OCI-LY7 (cell line): ENCODE measurements around the gene PDE2A.

Source experiments
- EZH2phosphoT487 ChIP-seq: fragments of 200-600 bp; sonication (generic); IDR thresholded peaks from 2 replicates; pipeline ENCODE4 v1.6.1; 2018; ENCODE audit warnings: low read depth, borderline replicate concordance, mild to moderate bottlenecking, mixed run types, antibody characterized with exemption, low read length, moderate library complexity, mixed read lengths
- TF ChIP-seq, protein P1 (sequence below): fragments of 200-600 bp; sonication (generic); conservative IDR thresholded peaks from 2 replicates; pipeline ENCODE4 v1.5.1; 2014; ENCODE audit warnings: mild to moderate bottlenecking, antibody characterized with exemption, low read length, moderate library complexity, mixed read lengths

DNA sequence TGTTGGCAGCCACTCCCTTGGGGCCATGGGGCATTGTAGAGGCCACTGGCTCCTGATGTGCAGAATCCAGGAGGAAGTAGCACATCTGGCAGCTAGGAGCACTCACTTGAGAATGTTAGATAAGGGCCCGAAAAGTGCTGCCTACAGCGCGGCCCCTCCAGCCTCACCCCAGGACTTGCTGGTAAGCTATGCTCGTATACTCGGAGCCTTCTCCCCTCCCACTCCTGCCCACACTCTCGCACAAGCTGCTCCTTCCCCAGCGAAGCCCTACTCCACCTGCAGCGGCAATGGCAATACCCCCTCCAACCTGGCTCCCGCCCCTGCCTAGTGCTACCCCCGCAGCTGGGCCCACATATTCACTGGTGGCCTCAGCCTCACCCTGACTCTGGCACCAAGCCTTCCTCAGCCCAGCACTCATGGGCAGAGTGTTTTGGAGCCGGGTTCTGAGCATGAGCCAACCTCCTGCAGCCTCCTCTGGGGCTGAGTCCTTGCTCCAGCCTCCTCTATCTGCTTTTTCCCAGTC lies 47.7 kb downstream of the PDE2A start:
- TF ChIP-seq, protein P1, sequence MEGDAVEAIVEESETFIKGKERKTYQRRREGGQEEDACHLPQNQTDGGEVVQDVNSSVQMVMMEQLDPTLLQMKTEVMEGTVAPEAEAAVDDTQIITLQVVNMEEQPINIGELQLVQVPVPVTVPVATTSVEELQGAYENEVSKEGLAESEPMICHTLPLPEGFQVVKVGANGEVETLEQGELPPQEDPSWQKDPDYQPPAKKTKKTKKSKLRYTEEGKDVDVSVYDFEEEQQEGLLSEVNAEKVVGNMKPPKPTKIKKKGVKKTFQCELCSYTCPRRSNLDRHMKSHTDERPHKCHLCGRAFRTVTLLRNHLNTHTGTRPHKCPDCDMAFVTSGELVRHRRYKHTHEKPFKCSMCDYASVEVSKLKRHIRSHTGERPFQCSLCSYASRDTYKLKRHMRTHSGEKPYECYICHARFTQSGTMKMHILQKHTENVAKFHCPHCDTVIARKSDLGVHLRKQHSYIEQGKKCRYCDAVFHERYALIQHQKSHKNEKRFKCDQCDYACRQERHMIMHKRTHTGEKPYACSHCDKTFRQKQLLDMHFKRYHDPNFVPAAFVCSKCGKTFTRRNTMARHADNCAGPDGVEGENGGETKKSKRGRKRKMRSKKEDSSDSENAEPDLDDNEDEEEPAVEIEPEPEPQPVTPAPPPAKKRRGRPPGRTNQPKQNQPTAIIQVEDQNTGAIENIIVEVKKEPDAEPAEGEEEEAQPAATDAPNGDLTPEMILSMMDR, result no peak
- TF ChIP-seq EZH2phosphoT487, result no peak
